Calu3 (cell line): ENCODE data around the gene TACSTD2. TPM values are rescaled to one million over a fixed set of nuclear protein-coding genes. Genes with fewer than 3 reads are reported as not detected.
"Not testable (repeated sequence)": the region's sequence is repeated elsewhere in the genome, so short reads cannot be mapped to it uniquely, and the experiment has no call there.

ENCODE experiments used
- BruUV-seq: library from RNA; stranded (reverse); fragments of 400-500 nt; replicated peaks from 2 replicates; lab custom pipeline; 2021; lab: Mats Ljungman, UMichigan
- CTCF ChIA-PET: fragments of 300-600 bp; sonication (Branson Sonifier 250); formaldehyde crosslinking; loops from one replicate; lab custom pipeline; 2022; ENCODE audit warnings: antibody characterized with exemption; lab: Charles Lee
- DNase-seq: peaks from one replicate; pipeline ENCODE4 v3.0.0; 2022
- H3K27ac Mint-ChIP-seq: one replicate; pipeline ENCODE4 v1.8.0; 2022; ENCODE audit warnings: mixed read lengths; ENCODE audit not compliant: unreplicated experiment
- H3K27me3 Mint-ChIP-seq: one replicate; pipeline ENCODE4 v1.8.0; 2022; ENCODE audit warnings: mixed read lengths; ENCODE audit not compliant: unreplicated experiment
- H3K36me3 Mint-ChIP-seq: one replicate; pipeline ENCODE4 v1.8.0; 2022; ENCODE audit warnings: mild to moderate bottlenecking, moderate library complexity, mixed read lengths; ENCODE audit not compliant: insufficient read depth, unreplicated experiment
- H3K4me1 Mint-ChIP-seq: one replicate; pipeline ENCODE4 v1.8.0; 2022; ENCODE audit warnings: mild to moderate bottlenecking, low read depth, mixed read lengths; ENCODE audit not compliant: unreplicated experiment
- H3K4me3 Mint-ChIP-seq: one replicate; pipeline ENCODE4 v1.8.0; 2022; ENCODE audit warnings: mild to moderate bottlenecking, low read depth, moderate library complexity, mixed read lengths; ENCODE audit not compliant: unreplicated experiment
- H3K9me3 Mint-ChIP-seq: one replicate; pipeline ENCODE4 v1.8.0; 2022; ENCODE audit warnings: low read depth, mixed read lengths; ENCODE audit not compliant: unreplicated experiment
- intact Hi-C: fragments of 100-400 bp; cut with micrococcal nuclease; formaldehyde crosslinking; loops from one replicate; pipeline ENCODE4 v1.10.0; 2022; ENCODE audit not compliant: unreplicated experiment
- total RNA-seq: library from RNA; stranded (reverse); gene quantifications from 2 replicates; pipeline ENCODE4 v1.2.3, GENCODE V29; 2022
- TF ChIP-seq, protein P1 (sequence below): fragments of 200-600 bp; IDR thresholded peaks from one replicate; pipeline ENCODE4 v1.8.0; 2022; ENCODE audit warnings: antibody characterized with exemption; ENCODE audit not compliant: unreplicated experiment

The TACSTD2 gene
- total RNA-seq, 1 experiment from 2014 or later = 293 TPM

DNA sequence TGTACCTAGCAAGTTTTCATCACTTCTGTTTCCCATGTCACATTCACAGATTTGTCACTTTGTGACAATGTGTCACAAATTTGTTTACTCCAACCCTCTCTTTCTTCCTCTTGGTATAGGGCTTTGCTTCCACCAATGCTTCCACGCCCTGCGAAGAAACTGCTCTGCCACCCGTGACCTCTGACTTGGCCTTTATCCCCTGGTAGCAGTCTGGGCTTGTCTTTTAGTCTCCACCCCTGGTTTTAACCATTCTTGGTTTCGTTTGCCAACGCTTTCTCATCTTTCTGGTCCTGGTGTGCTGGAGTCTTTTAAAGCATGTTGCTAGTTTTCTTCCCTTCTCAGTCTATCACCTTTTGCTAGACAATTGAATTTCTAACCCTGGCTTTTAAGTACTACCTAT is 8.1 kb downstream of the TACSTD2 start:
- Mint-ChIP-seq H3K4me3 (no peak overlapping the region), H3K9me3 (no peaks in the 10 kb centered on the region), H3K4me1 (peaks cover 40% of the 10 kb centered on the region), H3K27ac (no peak overlapping the region), H3K36me3 (peaks cover 13% of the 10 kb centered on the region), H3K27me3 (no peaks in the 10 kb centered on the region)
- CTCF ChIA-PET = no interaction called here
- intact Hi-C loops = no loop called here
- TF ChIP-seq, protein P1, sequence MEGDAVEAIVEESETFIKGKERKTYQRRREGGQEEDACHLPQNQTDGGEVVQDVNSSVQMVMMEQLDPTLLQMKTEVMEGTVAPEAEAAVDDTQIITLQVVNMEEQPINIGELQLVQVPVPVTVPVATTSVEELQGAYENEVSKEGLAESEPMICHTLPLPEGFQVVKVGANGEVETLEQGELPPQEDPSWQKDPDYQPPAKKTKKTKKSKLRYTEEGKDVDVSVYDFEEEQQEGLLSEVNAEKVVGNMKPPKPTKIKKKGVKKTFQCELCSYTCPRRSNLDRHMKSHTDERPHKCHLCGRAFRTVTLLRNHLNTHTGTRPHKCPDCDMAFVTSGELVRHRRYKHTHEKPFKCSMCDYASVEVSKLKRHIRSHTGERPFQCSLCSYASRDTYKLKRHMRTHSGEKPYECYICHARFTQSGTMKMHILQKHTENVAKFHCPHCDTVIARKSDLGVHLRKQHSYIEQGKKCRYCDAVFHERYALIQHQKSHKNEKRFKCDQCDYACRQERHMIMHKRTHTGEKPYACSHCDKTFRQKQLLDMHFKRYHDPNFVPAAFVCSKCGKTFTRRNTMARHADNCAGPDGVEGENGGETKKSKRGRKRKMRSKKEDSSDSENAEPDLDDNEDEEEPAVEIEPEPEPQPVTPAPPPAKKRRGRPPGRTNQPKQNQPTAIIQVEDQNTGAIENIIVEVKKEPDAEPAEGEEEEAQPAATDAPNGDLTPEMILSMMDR = no peak
- DNase-seq = no peak
- BruUV-seq = no TSS peak

DNA sequence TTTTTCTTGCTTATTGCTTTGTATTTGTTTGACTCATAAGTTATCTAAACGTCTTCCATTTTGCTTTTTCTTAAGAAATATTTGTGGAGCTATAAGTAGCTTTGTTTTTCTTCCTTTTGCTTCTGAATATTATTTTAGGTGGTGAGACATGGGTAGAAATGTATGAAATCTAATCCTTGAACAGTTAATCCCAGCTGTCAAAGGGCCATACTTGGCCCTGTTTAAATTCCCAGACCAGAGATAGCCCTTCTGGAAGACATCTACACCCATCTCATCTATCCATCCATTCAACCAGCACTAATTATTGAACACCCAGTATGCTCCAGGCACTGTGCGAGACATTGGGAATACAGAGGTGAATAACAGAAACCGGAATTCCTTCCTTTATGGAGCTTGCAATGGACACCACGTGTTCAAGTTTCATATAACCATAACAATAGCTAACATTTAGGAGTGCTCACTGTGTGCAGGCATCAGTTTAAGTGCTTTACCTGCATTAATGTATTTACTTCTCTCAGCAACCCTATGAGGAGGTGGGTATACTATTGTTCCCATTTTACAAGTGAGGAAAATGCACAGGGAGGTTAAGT is 8.7 kb downstream of the TACSTD2 start:
- Mint-ChIP-seq H3K36me3 (peaks cover 8% of the 10 kb centered on the region), H3K27me3 (no peaks in the 10 kb centered on the region), H3K27ac (no peak overlapping the region), H3K9me3 (no peaks in the 10 kb centered on the region), H3K4me1 (peaks cover 34% of the 10 kb centered on the region), H3K4me3 (no peak overlapping the region)
- intact Hi-C loops = no loop called here
- no TSS peak for BruUV-seq
- TF ChIP-seq, protein P1 = no peak
- CTCF ChIA-PET = interaction anchor here (1.0 kb wide), 1 partner anchor 84 kb away, joined by 4 read pairs; no protein-coding TSS in a partner anchor
- no peak for DNase-seq

DNA sequence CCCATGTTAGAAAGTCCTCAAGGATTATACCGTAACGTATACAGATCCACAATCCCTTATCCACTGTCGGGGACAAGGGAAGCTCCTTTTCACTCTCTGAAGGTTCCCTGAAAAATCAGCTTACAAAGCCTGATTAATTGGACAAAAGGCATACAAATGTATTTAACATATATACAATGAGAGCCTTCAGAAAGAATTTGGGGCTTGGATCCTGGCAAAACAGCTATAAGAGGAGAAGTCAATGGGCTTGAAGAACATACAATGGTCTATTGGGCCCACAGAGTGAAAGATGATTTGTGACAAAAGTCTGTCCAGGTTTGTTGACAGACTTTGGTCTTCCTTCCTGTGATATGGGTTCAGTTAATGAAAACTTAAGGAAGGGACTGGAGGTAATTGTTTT is 10.7 kb downstream of the TACSTD2 start:
- no peak overlapping the region for H3K4me3 Mint-ChIP-seq
- H3K36me3 Mint-ChIP-seq = no peaks in the 10 kb centered on the region
- peaks cover 14% of the 10 kb centered on the region for H3K4me1 Mint-ChIP-seq
- intact Hi-C loops = no loop called here
- DNase-seq = no peak
- no peaks in the 10 kb centered on the region for H3K9me3 Mint-ChIP-seq
- TF ChIP-seq, protein P1 = no peak
- no peak overlapping the region for H3K27ac Mint-ChIP-seq
- H3K27me3 Mint-ChIP-seq = no peaks in the 10 kb centered on the region
- CTCF ChIA-PET = interaction anchor here (0.6 to 0.7 kb wide), 2 partner anchors 25 to 81 kb away, joined by 3 read pairs; no protein-coding TSS in a partner anchor
- BruUV-seq = no TSS peak

DNA sequence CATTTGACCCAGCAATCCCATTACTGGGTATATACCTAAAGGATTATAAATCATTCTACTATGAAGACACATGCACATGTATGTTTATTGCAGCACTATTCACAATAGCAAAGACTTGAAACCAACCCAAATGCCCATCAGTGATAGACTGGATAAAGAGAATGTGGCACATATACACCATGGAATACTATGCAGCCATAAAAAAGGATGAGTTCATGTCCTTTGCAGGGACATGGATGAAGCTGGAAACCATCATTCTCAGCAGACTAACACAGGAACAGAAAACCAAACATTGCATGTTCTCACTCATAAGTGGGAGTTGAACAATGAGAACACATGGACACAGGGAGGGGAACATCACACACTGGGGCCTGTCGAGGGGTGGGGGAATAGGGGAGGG is 13.3 kb downstream of the TACSTD2 start:
- intact Hi-C loops, CTCF ChIA-PET, DNase-seq, H3K27ac Mint-ChIP-seq, H3K9me3 Mint-ChIP-seq, BruUV-seq, H3K4me1 Mint-ChIP-seq, H3K4me3 Mint-ChIP-seq, H3K36me3 Mint-ChIP-seq, H3K27me3 Mint-ChIP-seq: not testable (repeated sequence)

DNA sequence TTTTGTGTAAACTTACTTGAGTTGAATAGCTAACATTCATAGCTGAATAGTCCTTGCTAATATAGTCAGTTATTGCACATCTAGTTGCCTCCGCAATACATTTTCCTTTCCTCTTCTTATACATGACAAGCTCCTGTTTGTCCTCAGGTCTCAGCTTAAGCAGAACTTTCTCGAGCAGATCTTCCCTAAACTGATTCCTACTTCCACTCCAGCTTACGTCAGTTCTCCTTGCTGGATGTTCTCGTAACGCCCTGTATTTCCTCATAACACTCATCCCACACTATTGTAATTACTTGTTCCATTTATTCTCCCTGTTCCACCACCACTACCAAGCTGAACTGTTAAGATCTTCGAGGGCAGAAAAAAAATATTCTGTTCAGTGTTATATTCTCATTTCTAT is 15.4 kb downstream of the TACSTD2 start:
- CTCF ChIA-PET = interaction anchor here (1.0 kb wide), 1 partner anchor 15 kb away, joined by 3 read pairs; the partner anchor contains the start of gene OMA1
- no peak for DNase-seq
- TF ChIP-seq, protein P1 = no peak
- intact Hi-C loops = no loop called here
- no peak overlapping the region for H3K27ac Mint-ChIP-seq
- no TSS peak for BruUV-seq
- H3K27me3 Mint-ChIP-seq = no peaks in the 10 kb centered on the region
- H3K9me3 Mint-ChIP-seq = no peaks in the 10 kb centered on the region
- no peaks in the 10 kb centered on the region for H3K4me1 Mint-ChIP-seq
- H3K4me3 Mint-ChIP-seq = no peak overlapping the region
- H3K36me3 Mint-ChIP-seq = no peaks in the 10 kb centered on the region
